HepG2 (cell line): ENCODE data around the gene CUL2. TPM values are rescaled to one million over a fixed set of nuclear protein-coding genes. Genes with fewer than 3 reads are reported as not detected.

Experiments
- ATAC-seq: fragments of 200-7000 bp; cut with Tn5 transposase; 3 replicates; pipeline ENCODE4 v1.9.1; 2020; ENCODE audit warnings: mild to moderate bottlenecking, moderate library complexity
- BruUV-seq: library from RNA; stranded (reverse); fragments of 400-500 nt; replicated peaks from 2 replicates; lab custom pipeline; 2021; lab: Mats Ljungman, UMichigan
- CTCF ChIA-PET: fragments of 300-600 bp; formaldehyde crosslinking; extraction: SDS; loops from one replicate; lab custom pipeline; 2021; ENCODE audit warnings: low total read pairs, inconsistent platforms, low intra/inter-chr PET ratio; lab: Yijun Ruan, JAX
- POLR2A ChIA-PET: fragments of 350-600 bp; sonication (Branson Sonifier 250); formaldehyde crosslinking; loops from one replicate; lab custom pipeline; 2020; ENCODE audit warnings: antibody characterized with exemption, inconsistent platforms; lab: Yijun Ruan, JAX
- DNase-seq: peaks from one replicate; pipeline ENCODE4 v3.0.0-alpha.2; 2015; ENCODE audit warnings: low spot score
- FAIRE-seq: peaks from 3 replicates; lab custom pipeline; 2011; peaks lifted over from hg19 to GRCh38; lab: Jason Lieb, UNC
- H2AFZ ChIP-seq: one replicate; pipeline ENCODE4 v1.6.1; 2011; ENCODE audit warnings: low read length, inconsistent platforms
- H3K27ac ChIP-seq: fragments of 300-600 bp; 3 replicates; pipeline ENCODE4 v1.8.0; 2011; ENCODE audit warnings: mixed run types, mild to moderate bottlenecking, mixed read lengths, low read length, inconsistent platforms; ENCODE audit not compliant: insufficient read depth; ENCODE audit errors: extremely low read length
- H3K27me3 ChIP-seq, 2 experiments: fragments of 200-600 bp in 1 of 2; 2 replicates in 1 of 2; 3 replicates in 1 of 2; pipeline versions ENCODE4 v1.6.0 to v1.8.0; 2011; ENCODE audit warnings: low read length in 2 of 2, mild to moderate bottlenecking in 2 of 2, moderate library complexity in 2 of 2, inconsistent platforms in 1 of 2; ENCODE audit not compliant: insufficient read depth in 2 of 2, control insufficient read depth in 1 of 2
- H3K36me3 ChIP-seq, 2 experiments: fragments of 200-600 bp in 1 of 2; replicated peaks in 1 of 2; 2 replicates in 1 of 2; 3 replicates in 1 of 2; pipeline versions ENCODE4 v1.5.1 to v1.8.0; 2011; ENCODE audit warnings: low read length in 2 of 2, inconsistent platforms in 1 of 2; ENCODE audit not compliant: insufficient read depth in 2 of 2, control insufficient read depth in 1 of 2
- H3K4me1 ChIP-seq: 2 replicates; pipeline ENCODE4 v1.5.1; 2012; ENCODE audit warnings: low read length, inconsistent platforms; ENCODE audit not compliant: insufficient read depth
- H3K4me2 ChIP-seq: 2 replicates; pipeline ENCODE4 v1.6.0; 2011; ENCODE audit warnings: low read depth, low read length, inconsistent platforms
- H3K4me3 ChIP-seq, 3 experiments: fragments of 200-600 bp in 1 of 3; sonication (generic), shearing (Covaris generic) in 1 of 3; replicated peaks in 1 of 3; 2 replicates each; pipeline ENCODE4 v1.5.1; 2011 to 2016; ENCODE audit warnings: low read length in 3 of 3, inconsistent platforms in 2 of 3, low read depth in 2 of 3, mild to moderate bottlenecking in 2 of 3, control low read depth in 1 of 3, mixed read lengths in 1 of 3; ENCODE audit not compliant: insufficient read depth in 1 of 3
- H3K79me2 ChIP-seq: one replicate; pipeline ENCODE4 v1.6.1; 2011; ENCODE audit warnings: low read length, inconsistent platforms; ENCODE audit not compliant: insufficient read depth
- H3K9ac ChIP-seq: 2 replicates; pipeline ENCODE4 v1.6.0; 2011; ENCODE audit warnings: mild to moderate bottlenecking, low read depth, low read length, inconsistent platforms; ENCODE audit not compliant: insufficient read depth
- H3K9me3 ChIP-seq: 2 replicates; pipeline ENCODE4 v1.5.1; 2012; ENCODE audit warnings: mild to moderate bottlenecking, low read length
- H4K20me1 ChIP-seq: 2 replicates; pipeline ENCODE4 v1.6.0; 2011; ENCODE audit warnings: inconsistent platforms, mild to moderate bottlenecking, low read length, moderate library complexity; ENCODE audit not compliant: insufficient read depth
- HMGA1 ChIP-seq: sonication (generic); formaldehyde crosslinking; conservative IDR thresholded peaks from 2 replicates; pipeline ENCODE4 v1.4.0; 2020; ENCODE audit warnings: missing genetic modification reagents
- HOXA7 ChIP-seq: sonication (generic); formaldehyde crosslinking; IDR thresholded peaks from 2 replicates; pipeline ENCODE4 v1.8.1; 2022; ENCODE audit warnings: mild to moderate bottlenecking, missing genetic modification reagents, moderate library complexity
- KDM2A ChIP-seq: sonication (generic); formaldehyde crosslinking; IDR thresholded peaks from 2 replicates; pipeline ENCODE4 v1.4.0; 2020; ENCODE audit warnings: low read depth, missing genetic modification reagents, borderline replicate concordance
- KDM5B ChIP-seq: sonication (generic); formaldehyde crosslinking; IDR thresholded peaks from 2 replicates; pipeline ENCODE4 v1.4.0; 2020; ENCODE audit warnings: missing genetic modification reagents, mild to moderate bottlenecking, borderline replicate concordance
- MAFK ChIP-seq, 2 experiments: IDR thresholded peaks in 1 of 2; conservative IDR thresholded peaks in 1 of 2; 2 replicates each; pipeline ENCODE4 v1.6.1; 2011; ENCODE audit warnings: improper control_type of control experiment in 2 of 2, low read length in 2 of 2
- MBNL3 ChIP-seq: fragments of 250-450 bp; sonication (Bioruptor Pico); conservative IDR thresholded peaks from 2 replicates; pipeline ENCODE4 v1.8.0; 2022; ENCODE audit warnings: mild to moderate bottlenecking, inconsistent platforms
- POGZ ChIP-seq: sonication (generic); formaldehyde crosslinking; IDR thresholded peaks from 2 replicates; pipeline ENCODE4 v1.4.0; 2020; ENCODE audit warnings: mild to moderate bottlenecking, missing genetic modification reagents
- SMYD3 ChIP-seq: sonication (generic); formaldehyde crosslinking; IDR thresholded peaks from 2 replicates; pipeline ENCODE4 v1.8.1; 2023; ENCODE audit warnings: mild to moderate bottlenecking, missing genetic modification reagents
- ZFP37 ChIP-seq: sonication (generic); formaldehyde crosslinking; IDR thresholded peaks from 2 replicates; pipeline ENCODE4 v1.4.0; 2020; ENCODE audit warnings: missing genetic modification reagents, borderline replicate concordance
- ZFY ChIP-seq: sonication (generic); formaldehyde crosslinking; IDR thresholded peaks from 2 replicates; pipeline ENCODE4 v1.4.0; 2020; ENCODE audit warnings: missing genetic modification reagents
- ZNF709 ChIP-seq: sonication (generic); formaldehyde crosslinking; IDR thresholded peaks from 2 replicates; pipeline ENCODE4 v1.5.0; 2020; ENCODE audit warnings: mild to moderate bottlenecking, missing genetic modification reagents
- ZNF777 ChIP-seq: sonication (generic); formaldehyde crosslinking; IDR thresholded peaks from 2 replicates; pipeline ENCODE4 v1.4.0; 2020; ENCODE audit warnings: missing genetic modification reagents
- ZNF891 ChIP-seq: sonication (generic); formaldehyde crosslinking; IDR thresholded peaks from 2 replicates; pipeline ENCODE4 v1.5.0; 2020; ENCODE audit warnings: mild to moderate bottlenecking, missing genetic modification reagents
- WGBS: methylation state at CpG from one replicate; pipeline ENCODE4 v1.1.6; 2017; ENCODE audit warnings: low lambda C conversion rate; 5-methylcytosine and 5-hydroxymethylcytosine counted together
- in situ Hi-C: cut with HindIII; loops from 2 replicates; pipeline ENCODE4 v1.10.0; 2017; ENCODE audit warnings: low pct_unique_long_range_greater_than_20kb; ENCODE audit not compliant: extremely low pct_ligation_motif_present
- intact Hi-C: fragments of 100-400 bp; cut with micrococcal nuclease; formaldehyde crosslinking; loops from one replicate; pipeline ENCODE4 v1.10.0; 2022; ENCODE audit not compliant: unreplicated experiment
- polyA plus RNA-seq, 8 experiments: library from polyadenylated mRNA; depleted of rRNA in 3 of 8; stranded (reverse) in 7 of 8; unstranded in 1 of 8; fragments of >200 nt; fragmentation: Illumina TruSeq in 4 of 8; extraction: Trizol in 4 of 8; gene quantifications; 2 replicates each; pipeline versions ENCODE4 v1.2.1 to v1.2.3, GENCODE V29; 2011 to 2016; ENCODE audit warnings: low read depth in 4 of 8, missing spikeins in 1 of 8, mixed read lengths in 1 of 8; ENCODE audit not compliant: insufficient read depth in 1 of 8
- total RNA-seq, 5 experiments: library from RNA; depleted of rRNA; stranded (reverse); fragments of >200 nt; fragmentation: Illumina TruSeq; extraction: Trizol; gene quantifications; 2 replicates each; pipeline ENCODE4 v1.2.3, GENCODE V29; 2016; ENCODE audit warnings: low read depth in 1 of 5
- TF ChIP-seq, protein P1 (sequence below): sonication (generic); formaldehyde crosslinking; IDR thresholded peaks from 2 replicates; pipeline ENCODE4 v1.4.0; 2020; ENCODE audit warnings: missing genetic modification reagents
- TF ChIP-seq, protein P2 (sequence below), 2 experiments: sonication (generic) in 1 of 2; formaldehyde crosslinking in 1 of 2; IDR thresholded peaks; 2 replicates each; pipeline versions ENCODE4 v1.4.0 to v1.6.1; 2016 to 2020; ENCODE audit warnings: borderline replicate concordance in 1 of 2, low read depth in 1 of 2, mild to moderate bottlenecking in 1 of 2, missing genetic modification reagents in 1 of 2
- TF ChIP-seq, protein P3 (sequence below): sonication (generic); formaldehyde crosslinking; IDR thresholded peaks from 2 replicates; pipeline ENCODE4 v1.8.1; 2023; ENCODE audit warnings: mild to moderate bottlenecking, missing genetic modification reagents

The CUL2 gene
- total and polyA plus RNA-seq, 2 of the 13 experiments (the other 11 are each of a cell fraction or from before 2014, with no cell fraction given) = 9.6 to 33.1 TPM

DNA sequence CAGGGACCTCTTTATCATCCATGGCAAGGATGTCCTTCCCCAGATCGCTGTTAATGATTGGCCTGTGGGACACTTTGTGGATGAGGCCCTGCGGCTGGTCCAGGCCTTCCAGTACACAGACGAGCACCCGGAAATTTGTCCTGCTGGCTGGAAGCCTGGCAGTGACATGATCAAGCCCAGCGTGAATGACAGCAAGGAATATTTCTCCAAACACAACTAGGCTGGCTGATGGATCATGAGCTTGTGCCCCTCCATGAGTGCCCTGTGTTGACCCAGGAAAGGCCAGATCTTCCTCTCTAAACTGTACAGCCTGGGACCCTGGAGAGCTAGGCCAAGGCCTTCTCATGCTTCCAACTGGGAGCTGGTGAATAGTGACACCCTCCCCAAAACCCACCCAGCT, 124.1 kb downstream of the CUL2 start:
- WGBS = no CpG with 5 or more reads among the region's 5 CpGs
- Histone ChIP-seq H3K79me2 (no peaks in the 10 kb centered on the region), H3K27me3 (peaks cover 0 to 2% of the 10 kb centered on the region in 2 experiments; a peak in 2 of 5 replicates), H3K4me1 (peaks cover 22% of the 10 kb centered on the region), H4K20me1 (no peaks in the 10 kb centered on the region), H3K4me2 (peak overlapping the region; percentile 51; the same call in 1 of the 2 replicates), H3K27ac (no peak overlapping the region), H3K36me3 (no peaks in the 10 kb centered on the region), H2AFZ (no peak overlapping the region), H3K4me3 (no peak overlapping the region; a peak in 1 of 6 replicates), H3K9me3 (no peaks in the 10 kb centered on the region), H3K9ac (no peak overlapping the region)
- DNase-seq (peak; percentile 28), FAIRE-seq (no peak), ATAC-seq (peak; percentile 94)
- ChIA-PET CTCF (no interaction called here), POLR2A (no interaction called here)
- intact Hi-C loops (no loop called here), in situ Hi-C loops (no loop called here)
- BruUV-seq = no TSS peak
- TF ChIP-seq KDM5B (CRISPR knock-in tag) (no peak), ZNF891 (CRISPR knock-in tag) (0 out of 2 replicates have a peak, but pooled peaks have one; percentile 56), ZNF777 (CRISPR knock-in tag) (no peak), KDM2A (no peak), ZFP37 (CRISPR knock-in tag) (no peak), SMYD3 (CRISPR knock-in tag) (no peak), HOXA7 (no peak), HMGA1 (CRISPR knock-in tag) (no peak), POGZ (CRISPR knock-in tag) (0 out of 2 replicates have a peak, but pooled peaks have one; percentile 22), MAFK (conservative IDR thresholded peaks at IDR 0.05 in 1 of 2, IDR thresholded peaks at IDR 0.05 in 1 of 2; ENCODE audit: low read length in 2 of 2) (no peak), ZNF709 (no peak), MBNL3 (CRISPR knock-in tag) (no peak), ZFY (CRISPR knock-in tag) (peak; percentile 47; the same call in 1 of the 2 replicates)
- TF ChIP-seq, protein P1, sequence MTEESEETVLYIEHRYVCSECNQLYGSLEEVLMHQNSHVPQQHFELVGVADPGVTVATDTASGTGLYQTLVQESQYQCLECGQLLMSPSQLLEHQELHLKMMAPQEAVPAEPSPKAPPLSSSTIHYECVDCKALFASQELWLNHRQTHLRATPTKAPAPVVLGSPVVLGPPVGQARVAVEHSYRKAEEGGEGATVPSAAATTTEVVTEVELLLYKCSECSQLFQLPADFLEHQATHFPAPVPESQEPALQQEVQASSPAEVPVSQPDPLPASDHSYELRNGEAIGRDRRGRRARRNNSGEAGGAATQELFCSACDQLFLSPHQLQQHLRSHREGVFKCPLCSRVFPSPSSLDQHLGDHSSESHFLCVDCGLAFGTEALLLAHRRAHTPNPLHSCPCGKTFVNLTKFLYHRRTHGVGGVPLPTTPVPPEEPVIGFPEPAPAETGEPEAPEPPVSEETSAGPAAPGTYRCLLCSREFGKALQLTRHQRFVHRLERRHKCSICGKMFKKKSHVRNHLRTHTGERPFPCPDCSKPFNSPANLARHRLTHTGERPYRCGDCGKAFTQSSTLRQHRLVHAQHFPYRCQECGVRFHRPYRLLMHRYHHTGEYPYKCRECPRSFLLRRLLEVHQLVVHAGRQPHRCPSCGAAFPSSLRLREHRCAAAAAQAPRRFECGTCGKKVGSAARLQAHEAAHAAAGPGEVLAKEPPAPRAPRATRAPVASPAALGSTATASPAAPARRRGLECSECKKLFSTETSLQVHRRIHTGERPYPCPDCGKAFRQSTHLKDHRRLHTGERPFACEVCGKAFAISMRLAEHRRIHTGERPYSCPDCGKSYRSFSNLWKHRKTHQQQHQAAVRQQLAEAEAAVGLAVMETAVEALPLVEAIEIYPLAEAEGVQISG (CRISPR knock-in tag) = 0 out of 2 replicates have a peak, but pooled peaks have one; percentile 9
- TF ChIP-seq, protein P2, sequence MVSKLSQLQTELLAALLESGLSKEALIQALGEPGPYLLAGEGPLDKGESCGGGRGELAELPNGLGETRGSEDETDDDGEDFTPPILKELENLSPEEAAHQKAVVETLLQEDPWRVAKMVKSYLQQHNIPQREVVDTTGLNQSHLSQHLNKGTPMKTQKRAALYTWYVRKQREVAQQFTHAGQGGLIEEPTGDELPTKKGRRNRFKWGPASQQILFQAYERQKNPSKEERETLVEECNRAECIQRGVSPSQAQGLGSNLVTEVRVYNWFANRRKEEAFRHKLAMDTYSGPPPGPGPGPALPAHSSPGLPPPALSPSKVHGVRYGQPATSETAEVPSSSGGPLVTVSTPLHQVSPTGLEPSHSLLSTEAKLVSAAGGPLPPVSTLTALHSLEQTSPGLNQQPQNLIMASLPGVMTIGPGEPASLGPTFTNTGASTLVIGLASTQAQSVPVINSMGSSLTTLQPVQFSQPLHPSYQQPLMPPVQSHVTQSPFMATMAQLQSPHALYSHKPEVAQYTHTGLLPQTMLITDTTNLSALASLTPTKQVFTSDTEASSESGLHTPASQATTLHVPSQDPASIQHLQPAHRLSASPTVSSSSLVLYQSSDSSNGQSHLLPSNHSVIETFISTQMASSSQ (IDR thresholded peaks at IDR 0.05; ENCODE audit: low read depth) = no peak
- TF ChIP-seq, protein P2 (CRISPR knock-in tag; IDR thresholded peaks at IDR 0.05; ENCODE audit: borderline replicate concordance) = peak; percentile 41; the same call in 1 of the 2 replicates
- TF ChIP-seq, protein P3, sequence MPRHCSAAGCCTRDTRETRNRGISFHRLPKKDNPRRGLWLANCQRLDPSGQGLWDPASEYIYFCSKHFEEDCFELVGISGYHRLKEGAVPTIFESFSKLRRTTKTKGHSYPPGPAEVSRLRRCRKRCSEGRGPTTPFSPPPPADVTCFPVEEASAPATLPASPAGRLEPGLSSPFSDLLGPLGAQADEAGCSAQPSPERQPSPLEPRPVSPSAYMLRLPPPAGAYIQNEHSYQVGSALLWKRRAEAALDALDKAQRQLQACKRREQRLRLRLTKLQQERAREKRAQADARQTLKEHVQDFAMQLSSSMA (CRISPR knock-in tag) = no peak
